Measurements from ENCODE around the gene SYNJ1. TPM values are rescaled to one million over a fixed set of nuclear protein-coding genes. Genes with fewer than 3 reads are reported as not detected.
A peak's percentile ranks its signal among the peaks of the same experiment; 100 is the strongest.

Gene SYNJ1
- total and polyA plus RNA-seq, 2 experiments from 2014 or later: 1.4 to 4.2 TPM

DNA sequence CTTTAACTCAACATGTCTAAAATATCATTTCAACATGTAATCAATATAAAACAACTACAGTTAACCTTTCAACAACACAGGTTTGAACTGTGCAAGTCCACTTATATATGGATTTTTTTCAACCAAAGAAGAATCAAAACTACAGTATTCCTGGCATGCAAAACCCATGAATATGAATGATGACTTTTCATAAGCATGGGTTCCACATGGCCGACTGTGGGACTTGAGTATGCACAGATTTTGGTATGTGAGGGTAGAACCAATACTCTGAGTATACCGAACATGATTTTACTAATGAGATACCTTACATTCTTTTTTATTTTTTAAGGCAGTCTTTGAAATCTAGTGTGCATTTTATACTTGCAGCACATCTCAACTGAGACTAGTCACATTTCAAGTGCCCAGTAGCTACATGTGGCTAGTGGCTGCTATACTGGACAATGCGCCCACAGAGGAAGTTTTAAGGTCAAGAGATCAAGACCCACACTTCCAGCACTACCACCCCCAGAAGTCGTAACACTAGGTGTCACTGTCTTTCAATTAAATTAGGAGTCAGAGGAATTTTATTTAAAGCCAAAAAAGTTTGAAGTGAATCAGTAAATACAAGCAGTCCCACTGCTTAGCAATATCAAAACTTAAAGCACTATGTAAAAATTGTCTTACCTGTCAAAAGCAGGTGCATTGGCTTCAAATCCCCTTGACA is 40.0 kb downstream of the SYNJ1 start:
- H3K27me3 ChIP-seq (ENCODE audit: insufficient read depth): no peaks in the 10 kb centered on the region
- no peaks in the 10 kb centered on the region for H3K4me1 Mint-ChIP-seq
- TF ChIP-seq, protein P1, sequence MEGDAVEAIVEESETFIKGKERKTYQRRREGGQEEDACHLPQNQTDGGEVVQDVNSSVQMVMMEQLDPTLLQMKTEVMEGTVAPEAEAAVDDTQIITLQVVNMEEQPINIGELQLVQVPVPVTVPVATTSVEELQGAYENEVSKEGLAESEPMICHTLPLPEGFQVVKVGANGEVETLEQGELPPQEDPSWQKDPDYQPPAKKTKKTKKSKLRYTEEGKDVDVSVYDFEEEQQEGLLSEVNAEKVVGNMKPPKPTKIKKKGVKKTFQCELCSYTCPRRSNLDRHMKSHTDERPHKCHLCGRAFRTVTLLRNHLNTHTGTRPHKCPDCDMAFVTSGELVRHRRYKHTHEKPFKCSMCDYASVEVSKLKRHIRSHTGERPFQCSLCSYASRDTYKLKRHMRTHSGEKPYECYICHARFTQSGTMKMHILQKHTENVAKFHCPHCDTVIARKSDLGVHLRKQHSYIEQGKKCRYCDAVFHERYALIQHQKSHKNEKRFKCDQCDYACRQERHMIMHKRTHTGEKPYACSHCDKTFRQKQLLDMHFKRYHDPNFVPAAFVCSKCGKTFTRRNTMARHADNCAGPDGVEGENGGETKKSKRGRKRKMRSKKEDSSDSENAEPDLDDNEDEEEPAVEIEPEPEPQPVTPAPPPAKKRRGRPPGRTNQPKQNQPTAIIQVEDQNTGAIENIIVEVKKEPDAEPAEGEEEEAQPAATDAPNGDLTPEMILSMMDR (conservative IDR thresholded peaks at IDR 0.05; ENCODE audit: low read depth in 2 of 2): peak; percentile 57 to 62
- TF ChIP-seq POLR2AphosphoS5 (IDR thresholded peaks at IDR 0.05; ENCODE audit: low read depth) (no peak), EZH2 (IDR thresholded peaks at IDR 0.05; ENCODE audit: low read depth, unreplicated experiment) (no peak)
- H3K27ac ChIP-seq (ENCODE audit: low read depth): no peak overlapping the region
- H3K79me2 ChIP-seq (replicated peaks; ENCODE audit: insufficient read depth): no peaks in the 10 kb centered on the region
- H3K4me3 Mint-ChIP-seq: no peak overlapping the region
- DNase-seq (ENCODE audit: low spot score): peak; percentile 52
- peak; percentile 39; the same call in 2 of the 3 replicates for ATAC-seq
- no peaks in the 10 kb centered on the region for H3K36me3 Mint-ChIP-seq (ENCODE audit: low read depth)
- no peaks in the 10 kb centered on the region for H3K4me1 ChIP-seq (ENCODE audit: insufficient read depth)
- H3K4me3 ChIP-seq: no peak overlapping the region
- no peak overlapping the region for H2AFZ ChIP-seq
- H3K36me3 ChIP-seq (ENCODE audit: insufficient read depth): no peaks in the 10 kb centered on the region
- no peak overlapping the region for H3K4me2 ChIP-seq
- no peaks in the 10 kb centered on the region for H3F3A ChIP-seq (replicated peaks; ENCODE audit: low read depth)
- H4K20me1 ChIP-seq (replicated peaks; ENCODE audit: insufficient read depth): no peaks in the 10 kb centered on the region
- H3K9me3 Mint-ChIP-seq: no peaks in the 10 kb centered on the region
- H3K27me3 Mint-ChIP-seq (ENCODE audit: insufficient read depth, low read depth, poor library complexity): no peaks in the 10 kb centered on the region
- H3K9me2 ChIP-seq (ENCODE audit: insufficient read depth): no peaks in the 10 kb centered on the region
- H3K27ac Mint-ChIP-seq: no peak overlapping the region

- Histone ChIP-seq H3K4me3 (no peak overlapping the region), H2AFZ (no peak overlapping the region), H3K27me3 (ENCODE audit: insufficient read depth) (no peaks in the 10 kb centered on the region), H3K36me3 (ENCODE audit: insufficient read depth) (no peaks in the 10 kb centered on the region), H3K27ac (ENCODE audit: low read depth) (no peak overlapping the region), H3K9me2 (ENCODE audit: insufficient read depth) (no peaks in the 10 kb centered on the region), H3K4me1 (ENCODE audit: insufficient read depth) (no peaks in the 10 kb centered on the region), H3F3A (replicated peaks; ENCODE audit: low read depth) (no peaks in the 10 kb centered on the region), H3K79me2 (replicated peaks; ENCODE audit: insufficient read depth) (no peaks in the 10 kb centered on the region), H3K4me2 (0 out of 2 replicates have a peak overlapping the region, but pooled peaks have one; percentile 3), H4K20me1 (replicated peaks; ENCODE audit: insufficient read depth) (no peaks in the 10 kb centered on the region)
- Mint-ChIP-seq H3K27me3 (ENCODE audit: insufficient read depth, low read depth, poor library complexity) (no peaks in the 10 kb centered on the region), H3K4me1 (peaks cover 9% of the 10 kb centered on the region; the same call in 2 of the 3 replicates), H3K27ac (no peak overlapping the region), H3K36me3 (ENCODE audit: low read depth) (no peaks in the 10 kb centered on the region), H3K4me3 (no peak overlapping the region), H3K9me3 (no peaks in the 10 kb centered on the region)
- ATAC-seq (no peak), DNase-seq (ENCODE audit: low spot score) (no peak)
- TF ChIP-seq POLR2AphosphoS5 (IDR thresholded peaks at IDR 0.05; ENCODE audit: low read depth): no peak
- TF ChIP-seq REST (IDR thresholded peaks at IDR 0.05; ENCODE audit: unreplicated experiment): no peak
- TF ChIP-seq ETS1 (IDR thresholded peaks at IDR 0.05): no peak
- no peak for TF ChIP-seq JUNB (IDR thresholded peaks at IDR 0.05; ENCODE audit: unreplicated experiment)
- TF ChIP-seq EZH2 (IDR thresholded peaks at IDR 0.05; ENCODE audit: low read depth, unreplicated experiment): no peak
- no peak for TF ChIP-seq ZNF114 (CRISPR knock-in tag; IDR thresholded peaks at IDR 0.05)
- no peak for TF ChIP-seq CREB1 (CRISPR knock-in tag; IDR thresholded peaks at IDR 0.05; ENCODE audit: low read depth)
- TF ChIP-seq EZH2phosphoT487 (IDR thresholded peaks at IDR 0.05; ENCODE audit: unreplicated experiment): no peak
- no peak for TF ChIP-seq STAT1 (IDR thresholded peaks at IDR 0.05; ENCODE audit: unreplicated experiment)
- no peak for TF ChIP-seq ZNF331 (CRISPR knock-in tag; IDR thresholded peaks at IDR 0.05; ENCODE audit: low read depth)
Measured at GRCh38 chr21:32682696-32683474, 44.9 kb downstream of the SYNJ1 start.
